ENCODE measurements around the gene CCNA2.

Gene CCNA2

GRCh38 chr4:121823505-121824170, at the start of gene CCNA2:
Gene CCNA2 (minus strand): TSS chr4:121823883. CDS start chr4:121823628, 255 bp downstream.
- TF ChIP-seq ELF4 (IDR thresholded peaks at IDR 0.05) = no peak
- TF ChIP-seq PKNOX1 (IDR thresholded peaks at IDR 0.05) = peak; percentile 47
- TF ChIP-seq HDGF (IDR thresholded peaks at IDR 0.05; ENCODE audit: borderline replicate concordance) = no peak
- peak; percentile 100 for TF ChIP-seq FOXM1 (IDR thresholded peaks at IDR 0.05; ENCODE audit: borderline replicate concordance)
- peak; percentile 48; the same call in 1 of the 2 replicates for TF ChIP-seq L3MBTL2 (conservative IDR thresholded peaks at IDR 0.05)
- CTCF ChIA-PET = no interaction called here
- POLR2A ChIA-PET = interaction anchor here (1.5 to 2.8 kb wide), 3 partner anchors 11 to 46 kb away, joined by 5 to 11 read pairs (median 8); partner anchors contain the start of genes BBS7 and EXOSC9
- DNase-seq (ENCODE audit: extremely low spot score) = peak; percentile 91

GRCh38 chr4:121869841-121870822, 46.4 kb upstream of the CCNA2 start, which contains the start of gene BBS7:
Gene BBS7 (minus strand): TSS chr4:121870474. CDS start chr4:121870313, 161 bp downstream.
- POLR2A ChIA-PET = interaction anchor here (0.9 to 2.2 kb wide), 11 partner anchors 8 to 77 kb away, joined by 3 to 11 read pairs (median 3); partner anchors contain the start of genes CCNA2 and EXOSC9
- TF ChIP-seq ZNF384 (IDR thresholded peaks at IDR 0.05) = no peak
- TF ChIP-seq ARNT (IDR thresholded peaks at IDR 0.05) = no peak
- TF ChIP-seq SUZ12 (IDR thresholded peaks at IDR 0.05) = no peak
- no peak for TF ChIP-seq SP1 (IDR thresholded peaks at IDR 0.05)
- no peak for TF ChIP-seq CTBP1 (IDR thresholded peaks at IDR 0.05; ENCODE audit: borderline replicate concordance)
- TF ChIP-seq PKNOX1 (IDR thresholded peaks at IDR 0.05) = peak; percentile 63
- peak; percentile 82; the same call in 1 of the 2 replicates for TF ChIP-seq HDGF (IDR thresholded peaks at IDR 0.05; ENCODE audit: borderline replicate concordance)
- TF ChIP-seq L3MBTL2 (conservative IDR thresholded peaks at IDR 0.05) = peak; percentile 57
- CTCF ChIA-PET = interaction anchor here (0.7 kb wide), 1 partner anchor 80 kb away, joined by 3 read pairs; no protein-coding TSS in a partner anchor

GRCh38 chr4:121863799-121864198, 40.1 kb upstream of the CCNA2 start:
- POLR2A ChIA-PET = no interaction called here
- TF ChIP-seq ELF4 (IDR thresholded peaks at IDR 0.05) = no peak
- TF ChIP-seq PKNOX1 (IDR thresholded peaks at IDR 0.05) = peak; percentile 31; the same call in 1 of the 2 replicates
- CTCF ChIA-PET = no interaction called here
- peak; percentile 23 for DNase-seq (ENCODE audit: extremely low spot score)

More at GRCh38 chr4:121869841-121870822, 46.4 kb upstream of the CCNA2 start, which contains the start of gene BBS7:
- peak; percentile 97 for DNase-seq (ENCODE audit: extremely low spot score)

GRCh38 chr4:121861426-121861825, 37.7 kb upstream of the CCNA2 start:
- no peak for DNase-seq (ENCODE audit: extremely low spot score)
- ChIA-PET POLR2A (interaction anchor here (0.7 kb wide), 1 partner anchor 8 kb away, joined by 3 read pairs; no protein-coding TSS in a partner anchor), CTCF (no interaction called here)
- no peak for TF ChIP-seq TARDBP (IDR thresholded peaks at IDR 0.05)
- no peak for TF ChIP-seq SP1 (IDR thresholded peaks at IDR 0.05)
- no peak for TF ChIP-seq ARNT (IDR thresholded peaks at IDR 0.05)
- TF ChIP-seq FOXA1 (IDR thresholded peaks at IDR 0.05) = no peak
- TF ChIP-seq HDGF (IDR thresholded peaks at IDR 0.05; ENCODE audit: borderline replicate concordance) = no peak
- no peak for TF ChIP-seq ZNF384 (IDR thresholded peaks at IDR 0.05)
- no peak for TF ChIP-seq NFRKB (IDR thresholded peaks at IDR 0.05)
- TF ChIP-seq LEF1 (IDR thresholded peaks at IDR 0.05; ENCODE audit: borderline replicate concordance) = no peak
- no peak for TF ChIP-seq FOXM1 (IDR thresholded peaks at IDR 0.05; ENCODE audit: borderline replicate concordance)
- no peak for TF ChIP-seq PKNOX1 (IDR thresholded peaks at IDR 0.05)
- no peak for TF ChIP-seq ELF4 (IDR thresholded peaks at IDR 0.05)
- no peak for TF ChIP-seq FOXK2 (IDR thresholded peaks at IDR 0.05)
- TF ChIP-seq BHLHE40 (IDR thresholded peaks at IDR 0.05; ENCODE audit: borderline replicate concordance) = no peak
- TF ChIP-seq CTBP1 (IDR thresholded peaks at IDR 0.05; ENCODE audit: borderline replicate concordance) = no peak
- TF ChIP-seq L3MBTL2 (conservative IDR thresholded peaks at IDR 0.05) = no peak
- no peak for TF ChIP-seq SUZ12 (IDR thresholded peaks at IDR 0.05)

GRCh38 chr4:121860121-121860520, 36.4 kb upstream of the CCNA2 start:
- ChIA-PET CTCF (no interaction called here), POLR2A (interaction anchor here (1.5 kb wide), 1 partner anchor 9 kb away, joined by 3 read pairs; no protein-coding TSS in a partner anchor)
- no peak for DNase-seq (ENCODE audit: extremely low spot score)
- no peak for TF ChIP-seq HDGF (IDR thresholded peaks at IDR 0.05; ENCODE audit: borderline replicate concordance)
- TF ChIP-seq SP1 (IDR thresholded peaks at IDR 0.05) = no peak
- TF ChIP-seq FOXM1 (IDR thresholded peaks at IDR 0.05; ENCODE audit: borderline replicate concordance) = no peak
- no peak for TF ChIP-seq ARNT (IDR thresholded peaks at IDR 0.05)
- TF ChIP-seq CTBP1 (IDR thresholded peaks at IDR 0.05; ENCODE audit: borderline replicate concordance) = no peak
- no peak for TF ChIP-seq SUZ12 (IDR thresholded peaks at IDR 0.05)
- TF ChIP-seq ZNF384 (IDR thresholded peaks at IDR 0.05) = no peak
- no peak for TF ChIP-seq PKNOX1 (IDR thresholded peaks at IDR 0.05)
- no peak for TF ChIP-seq NFRKB (IDR thresholded peaks at IDR 0.05)
- no peak for TF ChIP-seq FOXA1 (IDR thresholded peaks at IDR 0.05)

All from HEK293T (cell line).